Upper lobe of right lung (tissue), 1 donor: Measurements from ENCODE around the gene MAN1C1. TPM values are rescaled to one million over a fixed set of nuclear protein-coding genes. Genes with fewer than 3 reads are reported as not detected.
"Not testable (repeated sequence)": the region's sequence is repeated elsewhere in the genome, so short reads cannot be mapped to it uniquely, and the experiment has no call there.

Source experiments
- ATAC-seq: fragments of 200-7000 bp; cut with Tn5 transposase; one replicate; pipeline ENCODE4 v1.9.1; 2020; ENCODE audit warnings: mild to moderate bottlenecking, moderate library complexity
- DNase-seq: peaks from one replicate; pipeline ENCODE4 v3.0.0-alpha.2; 2020
- H3K27ac ChIP-seq: fragments of 200-600 bp; one replicate; pipeline ENCODE4 v1.8.0; 2022
- H3K27me3 ChIP-seq: fragments of 200-600 bp; one replicate; pipeline ENCODE4 v1.8.0; 2022; ENCODE audit warnings: mild to moderate bottlenecking
- H3K36me3 ChIP-seq: fragments of 200-600 bp; one replicate; pipeline ENCODE4 v1.8.0; 2022
- H3K4me1 ChIP-seq: fragments of 200-600 bp; one replicate; pipeline ENCODE4 v1.8.0; 2022
- H3K4me3 ChIP-seq: fragments of 200-600 bp; one replicate; pipeline ENCODE4 v1.8.0; 2022; ENCODE audit warnings: mild to moderate bottlenecking
- H3K9me3 ChIP-seq: fragments of 200-600 bp; one replicate; pipeline ENCODE4 v1.8.0; 2022
- CTCF ChIP-seq: fragments of 200-600 bp; IDR thresholded peaks from one replicate; pipeline ENCODE4 v1.8.0; 2022; ENCODE audit warnings: antibody characterized with exemption
- intact Hi-C: fragments of 100-400 bp; cut with DNase I; formaldehyde crosslinking; loops from one replicate; pipeline ENCODE4 v1.11.0; 2022
- total RNA-seq: library from RNA; stranded (reverse); fragmentation: NEBNext Ultra II Directional; extraction: Animal tissue kit (Norgen Biotek cat#: 25700); gene quantifications from one replicate; pipeline ENCODE4 v1.2.1, GENCODE V29; 2021
- donor health status: DM: no; HTN: yes; CAD: no; lungs with severe emphysema.

MAN1C1 gene
- total RNA-seq, 1 donor from 2014 or later, result 19.7 TPM

- no peak for DNase-seq
- TF ChIP-seq CTCF, result no peak
- H3K4me3 ChIP-seq, result no peak overlapping the region
- no peak overlapping the region for H3K27ac ChIP-seq
- no peaks in the 10 kb centered on the region for H3K9me3 ChIP-seq
- H3K4me1 ChIP-seq, result no peaks in the 10 kb centered on the region
- intact Hi-C loops, result no loop called here
- H3K27me3 ChIP-seq, result no peaks in the 10 kb centered on the region
- ATAC-seq, result no peak
- H3K36me3 ChIP-seq, result no peaks in the 10 kb centered on the region
Observed at GRCh38 chr1:25598879-25599278, 17.7 kb upstream of the MAN1C1 start.

GRCh38 chr1:25599969-25600610 is 16.5 kb upstream of the MAN1C1 start:
- DNase-seq, result no peak
- Histone ChIP-seq H3K4me3 (no peak overlapping the region), H3K4me1 (no peaks in the 10 kb centered on the region), H3K36me3 (no peaks in the 10 kb centered on the region), H3K27ac (no peak overlapping the region), H3K27me3 (no peaks in the 10 kb centered on the region), H3K9me3 (no peaks in the 10 kb centered on the region)
- intact Hi-C loops, result no loop called here
- no peak for TF ChIP-seq CTCF
- no peak for ATAC-seq

GRCh38 chr1:25600971-25601699 is 15.5 kb upstream of the MAN1C1 start:
- H3K4me1 ChIP-seq, H3K9me3 ChIP-seq, H3K27ac ChIP-seq, DNase-seq, intact Hi-C loops, H3K27me3 ChIP-seq, H3K36me3 ChIP-seq, H3K4me3 ChIP-seq, ATAC-seq: not testable (repeated sequence)

- DNase-seq, H3K27me3 ChIP-seq, intact Hi-C loops, H3K36me3 ChIP-seq, ATAC-seq, H3K9me3 ChIP-seq, H3K4me3 ChIP-seq, H3K4me1 ChIP-seq, H3K27ac ChIP-seq: not testable (repeated sequence)
Observed at GRCh38 chr1:25603779-25604538, 12.6 kb upstream of the MAN1C1 start.

GRCh38 chr1:25607123-25607522 is 9.5 kb upstream of the MAN1C1 start:
- ATAC-seq (no peak), DNase-seq (no peak)
- intact Hi-C loops, result no loop called here
- no peaks in the 10 kb centered on the region for H3K36me3 ChIP-seq
- H3K27me3 ChIP-seq, result no peaks in the 10 kb centered on the region
- no peak overlapping the region for H3K4me3 ChIP-seq
- no peak for TF ChIP-seq CTCF
- H3K9me3 ChIP-seq, result no peaks in the 10 kb centered on the region
- H3K27ac ChIP-seq, result no peak overlapping the region
- peaks cover 11% of the 10 kb centered on the region for H3K4me1 ChIP-seq

GRCh38 chr1:25608488-25609178 is 8.0 kb upstream of the MAN1C1 start:
- Histone ChIP-seq H3K27ac (no peak overlapping the region), H3K9me3 (no peaks in the 10 kb centered on the region), H3K27me3 (no peaks in the 10 kb centered on the region), H3K4me3 (peak overlapping the region; percentile 21), H3K36me3 (no peaks in the 10 kb centered on the region), H3K4me1 (peaks cover 11% of the 10 kb centered on the region)
- ATAC-seq (peak; percentile 97), DNase-seq (peak; percentile 89)
- intact Hi-C loops, result no loop called here
- TF ChIP-seq CTCF, result peak; percentile 60
